Dermis blood vessel endothelial cell (primary cell): ENCODE results near the gene CDC42BPB. TPM values are rescaled to one million over a fixed set of nuclear protein-coding genes. Genes with fewer than 3 reads are reported as not detected.

ENCODE experiments used
- DNase-seq: peaks from one replicate; pipeline ENCODE4 v3.0.0; 2010
- total RNA-seq: library from RNA; depleted of rRNA; stranded (reverse); fragments of >200 nt; gene quantifications from 2 replicates; pipeline ENCODE4 v1.2.3, GENCODE V29; 2014

Gene CDC42BPB
- total RNA-seq, 1 donor from 2014 or later, result 118 TPM

- DNase-seq, result no peak
Observed at GRCh38 chr14:102924632-102925588, 132.4 kb downstream of the CDC42BPB start.

DNA sequence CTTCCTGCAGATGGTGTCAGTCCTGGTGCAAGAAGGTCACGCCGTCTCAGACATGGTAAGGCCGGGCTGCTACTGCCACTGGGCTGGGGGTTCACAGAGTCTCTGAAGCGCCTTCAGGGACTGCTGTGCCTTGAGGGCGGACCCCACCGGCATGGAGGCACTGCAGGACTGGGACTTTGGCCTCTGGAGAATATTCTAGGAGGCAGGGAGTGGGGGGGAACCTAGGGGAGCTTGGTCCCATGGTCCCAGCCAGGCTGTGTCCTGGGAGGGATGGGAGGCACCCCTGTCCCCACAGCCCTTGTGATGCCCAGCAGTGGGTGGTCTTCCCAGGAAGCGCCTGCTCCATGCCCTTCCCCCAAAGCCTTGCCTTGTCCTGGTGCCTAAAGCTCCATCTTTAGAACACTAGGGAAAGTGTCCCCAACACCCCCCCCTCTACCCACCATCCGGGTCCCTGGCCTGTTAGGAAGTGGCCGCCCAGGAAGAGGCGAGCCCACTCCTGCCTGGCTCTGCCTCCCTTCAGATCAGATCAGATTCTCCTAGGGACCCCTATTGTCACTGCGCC, 133.3 kb downstream of the CDC42BPB start:
- DNase-seq, result no peak

GRCh38 chr14:102923201-102923924, 134.0 kb downstream of the CDC42BPB start:
- no peak for DNase-seq

DNA sequence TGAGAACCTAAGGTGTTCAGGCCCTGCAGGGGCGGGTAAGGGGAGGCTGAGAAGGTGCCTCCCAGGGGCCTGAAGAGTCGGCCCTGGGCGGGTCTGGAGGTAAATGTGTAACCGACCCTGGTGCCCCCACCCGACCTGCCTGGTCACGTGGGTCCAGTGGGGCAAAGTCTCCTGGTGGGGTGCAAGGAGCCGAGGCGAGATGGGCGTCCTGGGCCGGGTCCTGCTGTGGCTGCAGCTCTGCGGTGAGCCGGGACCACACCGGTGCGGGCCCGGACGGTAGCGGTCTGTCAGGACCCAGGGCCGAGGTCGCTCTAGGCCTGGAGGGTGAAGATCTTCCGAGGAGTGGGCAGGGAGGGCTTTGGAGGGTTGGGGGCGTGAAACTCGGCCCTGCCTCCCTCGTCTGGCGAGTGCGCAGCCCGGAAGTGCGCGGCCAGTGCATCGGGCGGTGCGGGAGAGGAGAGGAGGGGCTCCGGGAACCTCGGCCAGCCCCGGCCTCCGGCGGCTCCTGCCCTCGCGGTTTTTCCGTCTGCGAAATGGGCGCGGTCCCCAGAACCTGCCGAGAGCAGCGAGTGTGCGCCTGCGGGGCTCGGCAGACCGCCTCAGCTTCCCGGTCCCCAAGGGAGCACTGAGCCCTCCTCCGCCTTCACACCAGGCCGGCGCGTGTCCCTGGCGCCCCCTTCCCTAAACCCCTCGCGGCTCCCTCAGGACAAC, 134.7 kb downstream of the CDC42BPB start, which contains the start of gene AMN:
Gene AMN, plus strand, starts transcription at position 174 of the 711 bp plus-strand sequence. Its CDS starts 26 bp downstream, at position 200.
- peak; percentile 27 for DNase-seq

GRCh38 chr14:102920998-102921304, 136.4 kb downstream of the CDC42BPB start:
- DNase-seq, result no peak

GRCh38 chr14:102920273-102920997, 136.9 kb downstream of the CDC42BPB start:
- no peak for DNase-seq

- no peak for DNase-seq
Observed at GRCh38 chr14:102918438-102918837, 138.9 kb downstream of the CDC42BPB start.

GRCh38 chr14:102917469-102918211, 139.7 kb downstream of the CDC42BPB start:
- peak; percentile 67 for DNase-seq

GRCh38 chr14:102917056-102917385, 140.3 kb downstream of the CDC42BPB start:
- no peak for DNase-seq

- no peak for DNase-seq
Observed at GRCh38 chr14:102916347-102917055, 140.8 kb downstream of the CDC42BPB start.

DNA sequence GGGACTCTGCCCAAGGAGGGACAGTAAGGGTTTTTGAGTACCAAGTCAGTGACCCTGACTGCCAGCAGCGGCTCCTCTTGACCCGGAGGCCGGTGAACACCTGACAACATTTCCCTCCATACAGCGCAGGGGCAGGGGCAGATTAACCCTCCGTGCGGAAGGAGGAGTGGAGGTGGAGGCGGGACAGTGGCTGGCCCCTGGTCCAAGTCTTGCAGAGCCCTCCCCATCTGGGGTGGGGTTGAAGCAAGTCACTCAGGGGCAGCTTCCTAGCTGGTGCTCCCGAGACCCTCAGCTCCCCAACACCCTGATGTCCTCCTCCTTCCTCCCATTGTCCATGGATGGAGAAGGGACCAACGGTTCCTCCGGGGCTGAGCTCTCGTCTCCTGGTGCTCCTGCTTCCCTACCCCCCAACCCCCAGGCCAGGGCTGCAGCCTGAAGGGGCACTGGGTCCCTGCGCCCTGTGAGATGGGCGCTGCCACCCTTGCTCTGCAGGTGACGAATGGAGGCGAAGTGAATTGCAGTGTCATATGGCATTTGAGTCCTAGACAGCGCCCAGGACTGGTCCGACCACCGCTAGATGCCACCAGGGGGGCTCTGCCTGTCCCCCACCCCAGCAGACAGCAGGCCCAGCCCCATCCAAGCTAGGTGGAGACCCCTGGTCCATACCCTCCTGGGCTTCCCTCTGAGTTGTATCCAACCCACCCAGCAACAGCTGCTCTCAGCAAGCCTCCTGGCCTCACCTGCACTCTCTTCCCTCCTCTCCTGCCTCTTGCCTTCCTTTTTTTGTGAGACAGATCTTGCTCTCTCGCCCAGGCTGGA, 141.8 kb downstream of the CDC42BPB start:
- no peak for DNase-seq

GRCh38 chr14:102914474-102915291, 142.7 kb downstream of the CDC42BPB start:
- DNase-seq, result no peak

DNA sequence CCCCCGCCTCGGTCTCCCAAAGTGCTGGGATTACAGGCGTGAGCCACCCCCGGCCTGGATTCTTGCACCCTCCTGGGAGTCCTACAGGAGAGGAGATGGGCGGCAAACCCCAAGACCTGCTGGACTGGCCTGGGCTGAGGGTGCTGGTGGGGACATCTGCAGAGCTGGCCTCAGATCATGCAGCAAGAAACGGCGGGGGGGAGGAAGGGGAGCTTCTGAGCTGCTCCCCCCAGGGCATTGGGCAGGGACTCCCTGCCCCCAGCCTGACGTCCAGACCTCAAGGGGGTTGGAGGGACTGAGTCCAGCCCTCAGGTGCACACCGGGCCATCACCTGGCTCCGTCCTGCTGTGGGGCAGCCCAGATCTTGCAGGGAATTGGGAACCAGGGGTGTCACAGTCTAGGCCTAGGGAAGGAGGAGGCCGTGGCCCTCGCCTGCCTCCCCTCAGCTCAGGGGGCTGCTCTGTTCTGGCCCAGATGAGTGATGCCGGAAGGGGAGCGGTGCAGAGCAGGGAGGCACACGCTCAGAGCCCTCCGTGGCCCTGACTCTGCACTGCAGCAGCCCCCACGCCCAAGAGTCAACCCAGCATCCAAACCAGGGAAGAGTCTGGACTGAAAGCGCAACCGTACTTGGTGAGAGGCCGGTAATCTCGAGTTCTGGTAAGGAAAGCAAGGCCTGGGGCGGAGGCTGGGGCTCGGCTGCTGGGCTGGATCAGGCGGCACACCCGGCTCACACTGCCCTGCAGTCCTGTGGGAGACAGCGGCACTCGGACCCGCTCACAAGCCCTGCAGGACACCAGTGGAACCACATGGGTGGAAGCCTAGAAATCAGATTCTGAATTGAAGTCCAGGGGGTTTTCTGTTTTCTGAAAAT, 143.8 kb downstream of the CDC42BPB start:
- DNase-seq, result no peak

DNA sequence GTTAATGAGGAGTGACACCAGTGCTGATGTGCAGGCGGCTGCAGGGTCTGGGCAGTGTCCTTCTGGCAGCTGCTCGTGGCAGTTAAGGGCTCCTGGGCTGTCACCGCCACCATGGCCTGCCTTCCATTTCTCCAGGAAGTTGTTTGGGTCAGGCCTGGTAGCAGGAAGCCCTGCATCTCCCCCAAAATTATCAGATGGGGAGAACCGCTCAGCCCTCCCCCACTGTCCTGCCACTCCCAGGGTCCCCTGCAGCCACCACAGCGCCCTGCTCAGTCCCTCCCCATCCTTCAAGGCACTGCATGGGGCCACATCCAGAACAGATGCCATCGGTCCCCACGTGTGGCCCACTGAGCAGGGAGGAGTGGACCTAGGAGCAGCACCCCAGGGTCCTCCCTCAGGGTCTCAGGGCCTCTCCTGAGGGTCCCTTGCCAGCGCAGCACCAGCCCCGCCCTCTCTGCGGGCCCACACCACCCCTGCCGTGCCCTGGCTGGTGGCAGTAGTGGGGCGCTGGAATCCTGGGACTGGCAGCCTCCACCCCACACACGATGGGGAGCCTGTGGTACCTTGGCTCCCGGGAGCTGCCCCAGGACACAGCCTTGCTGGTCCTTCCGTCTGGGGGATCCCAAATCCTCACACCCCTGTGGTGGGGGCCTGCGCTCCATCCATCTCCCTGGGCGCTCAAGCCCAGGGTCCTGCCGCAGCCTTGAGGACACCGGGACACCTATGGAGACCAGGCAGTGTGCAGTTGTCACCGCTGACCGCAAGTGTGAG, 145.2 kb downstream of the CDC42BPB start:
- DNase-seq, result no peak

DNA sequence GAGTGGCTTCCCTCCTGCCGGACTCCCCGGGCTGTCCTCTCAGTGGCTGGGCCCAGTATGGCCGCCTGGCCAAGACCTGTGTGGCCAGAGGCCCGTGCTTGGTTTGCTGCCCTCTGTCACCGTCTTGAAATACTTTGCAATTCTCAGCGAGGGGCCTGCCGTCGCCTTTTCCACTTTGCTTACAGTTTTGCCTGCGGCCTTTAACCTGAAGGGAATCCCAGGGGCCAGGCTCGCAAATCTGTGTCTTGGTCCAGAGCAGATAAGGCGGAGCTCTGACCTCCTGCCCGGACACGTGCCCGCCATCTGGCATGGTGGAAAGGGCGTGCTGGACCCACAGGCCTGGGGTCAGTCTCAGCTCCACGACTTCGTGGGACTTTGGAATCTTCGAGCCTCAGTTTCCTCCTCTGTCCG, 145.8 kb downstream of the CDC42BPB start:
- DNase-seq, result no peak

GRCh38 chr14:102910442-102910841, 146.9 kb downstream of the CDC42BPB start:
- no peak for DNase-seq

- no peak for DNase-seq
Observed at GRCh38 chr14:102909911-102910310, 147.4 kb downstream of the CDC42BPB start.
